ACC112 (cell line): ENCODE results near the gene AFF2.

Source experiments
- H2AFZ ChIP-seq: fragments of 200-600 bp; sonication (generic); one replicate; pipeline ENCODE4 v1.6.0; 2017; ENCODE audit warnings: antibody characterized with exemption, low read length; ENCODE audit not compliant: unreplicated experiment
- H3K27ac ChIP-seq: fragments of 200-600 bp; sonication (generic); 2 replicates; pipeline ENCODE4 v1.5.1; 2014; ENCODE audit warnings: low read depth, mild to moderate bottlenecking, antibody characterized with exemption, low read length, moderate library complexity
- H3K27me3 ChIP-seq: fragments of 200-600 bp; sonication (generic); 2 replicates; pipeline ENCODE4 v1.6.1; 2014; ENCODE audit warnings: mild to moderate bottlenecking, antibody characterized with exemption, low read length, moderate library complexity, mixed read lengths; ENCODE audit not compliant: insufficient read depth
- H3K36me3 ChIP-seq: fragments of 200-600 bp; sonication (generic); 2 replicates; pipeline ENCODE4 v1.6.1; 2016; ENCODE audit warnings: mild to moderate bottlenecking, antibody characterized with exemption, low read length, moderate library complexity, mixed read lengths; ENCODE audit not compliant: insufficient read depth
- H3K4me1 ChIP-seq: fragments of 200-600 bp; sonication (generic); one replicate; pipeline ENCODE4 v1.6.1; 2016; ENCODE audit warnings: low read length, mixed read lengths; ENCODE audit not compliant: insufficient read depth, unreplicated experiment, control insufficient read depth
- H3K4me3 ChIP-seq: fragments of 200-600 bp; sonication (generic); 2 replicates; pipeline ENCODE4 v1.5.1; 2014; ENCODE audit warnings: mild to moderate bottlenecking, low read depth, low read length
- H3K79me2 ChIP-seq: fragments of 200-600 bp; sonication (generic); one replicate; pipeline ENCODE4 v1.6.0; 2016; ENCODE audit warnings: low read length; ENCODE audit not compliant: control insufficient read depth, unreplicated experiment, insufficient read depth

The AFF2 gene

GRCh38 chrX:148501386-148502066, 1.1 kb downstream of the AFF2 start:
- no peaks in the 10 kb centered on the region for H3K36me3 ChIP-seq
- H3K4me1 ChIP-seq, result no peaks in the 10 kb centered on the region
- no peaks in the 10 kb centered on the region for H3K79me2 ChIP-seq
- no peak overlapping the region for H3K27ac ChIP-seq
- no peak overlapping the region for H2AFZ ChIP-seq
- H3K27me3 ChIP-seq, result peaks cover 38% of the 10 kb centered on the region
- H3K4me3 ChIP-seq, result no peak overlapping the region

DNA sequence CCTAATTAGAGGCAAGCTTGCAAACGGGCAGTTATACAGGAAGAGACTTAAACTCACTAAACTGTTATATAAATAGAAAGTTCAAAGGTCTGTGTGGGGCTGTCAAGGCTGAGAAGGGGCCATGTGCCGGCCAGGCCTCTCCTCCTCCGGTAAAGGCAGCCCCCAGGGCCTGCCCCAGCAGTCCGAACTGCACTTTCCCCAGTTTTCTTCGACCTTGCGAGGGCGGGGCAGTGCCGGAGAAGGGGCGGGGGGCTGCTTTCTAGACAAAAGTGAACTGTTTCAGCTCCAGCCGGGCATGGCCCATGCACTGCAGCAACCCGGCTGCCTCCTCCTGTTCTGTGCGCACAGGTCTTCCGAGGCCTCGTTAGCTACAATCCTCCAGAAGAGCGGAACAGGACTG, 4.1 kb downstream of the AFF2 start:
- no peak overlapping the region for H3K27ac ChIP-seq
- no peaks in the 10 kb centered on the region for H3K36me3 ChIP-seq
- no peak overlapping the region for H3K4me3 ChIP-seq
- H3K4me1 ChIP-seq, result no peaks in the 10 kb centered on the region
- H2AFZ ChIP-seq, result no peak overlapping the region
- H3K79me2 ChIP-seq, result no peaks in the 10 kb centered on the region
- peaks cover 35% of the 10 kb centered on the region for H3K27me3 ChIP-seq

- H3K79me2 ChIP-seq, result no peaks in the 10 kb centered on the region
- no peaks in the 10 kb centered on the region for H3K36me3 ChIP-seq
- no peak overlapping the region for H3K27ac ChIP-seq
- H3K27me3 ChIP-seq, result peaks cover 10% of the 10 kb centered on the region
- no peak overlapping the region for H3K4me3 ChIP-seq
- H3K4me1 ChIP-seq, result no peaks in the 10 kb centered on the region
- H2AFZ ChIP-seq, result no peak overlapping the region
Observed at GRCh38 chrX:148507418-148507817, 7.0 kb downstream of the AFF2 start.

- H3K27me3 ChIP-seq, result no peaks in the 10 kb centered on the region
- H3K36me3 ChIP-seq, result no peaks in the 10 kb centered on the region
- no peaks in the 10 kb centered on the region for H3K4me1 ChIP-seq
- H3K79me2 ChIP-seq, result no peaks in the 10 kb centered on the region
- no peak overlapping the region for H2AFZ ChIP-seq
- H3K4me3 ChIP-seq, result no peak overlapping the region
- H3K27ac ChIP-seq, result no peak overlapping the region
Observed at GRCh38 chrX:148512453-148512852, 12.0 kb downstream of the AFF2 start.

DNA sequence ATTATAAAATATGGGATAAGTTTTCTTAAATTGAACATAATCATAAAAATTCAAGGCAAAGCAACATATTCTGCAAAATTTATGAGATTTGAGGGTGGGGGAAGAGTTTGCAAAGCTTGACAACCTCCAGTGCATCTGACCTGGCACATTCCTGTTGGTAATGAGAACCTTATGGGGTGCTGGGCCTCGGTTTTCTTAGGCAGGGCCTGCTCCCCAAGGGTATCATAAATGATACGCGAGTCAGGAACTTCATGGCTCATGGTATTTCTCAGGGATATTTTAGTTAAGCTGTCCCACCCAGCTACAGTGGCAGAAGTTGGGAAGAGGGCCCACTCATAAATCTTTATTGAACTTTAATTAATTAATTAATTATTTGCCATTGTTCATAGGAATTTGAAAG, 13.2 kb downstream of the AFF2 start:
- Histone ChIP-seq H3K4me3 (no peak overlapping the region), H3K27ac (no peak overlapping the region), H3K4me1 (no peaks in the 10 kb centered on the region), H2AFZ (no peak overlapping the region), H3K79me2 (no peaks in the 10 kb centered on the region), H3K27me3 (no peaks in the 10 kb centered on the region), H3K36me3 (no peaks in the 10 kb centered on the region)

- H3K27ac ChIP-seq, result no peak overlapping the region
- H3K4me3 ChIP-seq, result no peak overlapping the region
- H3K79me2 ChIP-seq, result no peaks in the 10 kb centered on the region
- no peaks in the 10 kb centered on the region for H3K36me3 ChIP-seq
- no peak overlapping the region for H2AFZ ChIP-seq
- H3K4me1 ChIP-seq, result no peaks in the 10 kb centered on the region
- no peaks in the 10 kb centered on the region for H3K27me3 ChIP-seq
Observed at GRCh38 chrX:148517176-148517575, 16.8 kb downstream of the AFF2 start.

GRCh38 chrX:148522006-148522405, 21.6 kb downstream of the AFF2 start:
- H3K27ac ChIP-seq, result no peak overlapping the region
- no peaks in the 10 kb centered on the region for H3K27me3 ChIP-seq
- H2AFZ ChIP-seq, result no peak overlapping the region
- no peaks in the 10 kb centered on the region for H3K36me3 ChIP-seq
- H3K4me1 ChIP-seq, result no peaks in the 10 kb centered on the region
- no peaks in the 10 kb centered on the region for H3K79me2 ChIP-seq
- no peak overlapping the region for H3K4me3 ChIP-seq

DNA sequence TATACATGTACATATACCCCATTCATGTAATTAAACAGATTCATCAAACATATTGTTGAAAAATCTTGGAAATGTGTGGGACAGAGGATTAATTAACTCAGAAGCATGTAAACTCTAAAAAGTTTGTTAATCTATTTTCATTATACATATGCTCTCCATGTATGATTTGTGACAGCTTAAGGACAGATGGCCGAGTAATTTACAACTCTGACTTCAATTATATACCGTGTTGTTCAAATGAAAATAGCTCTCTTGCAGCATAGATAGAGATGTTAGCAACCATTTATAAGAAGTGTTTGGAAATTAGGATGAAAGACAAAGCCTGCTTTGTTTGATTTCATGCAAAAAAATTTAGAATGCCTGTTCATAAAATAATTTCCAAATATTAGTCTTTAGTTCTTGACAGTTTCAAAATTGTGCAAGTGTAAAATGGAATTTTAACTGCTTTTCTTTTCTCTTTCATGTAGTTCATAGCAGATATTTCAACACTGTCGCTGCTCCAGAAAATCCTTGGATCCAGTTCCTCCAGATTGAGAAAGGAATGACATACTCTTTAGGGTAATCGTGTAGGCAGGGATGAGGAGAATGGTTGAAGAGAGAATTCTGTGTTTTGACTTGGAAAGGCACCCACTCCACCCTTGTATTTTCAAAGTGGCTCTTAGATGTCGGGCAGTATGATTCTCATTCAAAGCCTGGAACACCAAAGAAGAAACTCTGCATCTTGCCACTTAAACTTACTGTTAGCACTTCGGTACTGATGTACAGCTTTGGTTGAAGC, 23.1 kb downstream of the AFF2 start:
- no peak overlapping the region for H3K4me3 ChIP-seq

GRCh38 chrX:148530464-148531077, 30.2 kb downstream of the AFF2 start:
- Histone ChIP-seq H3K4me1 (no peaks in the 10 kb centered on the region), H3K27me3 (no peaks in the 10 kb centered on the region), H3K27ac (no peak overlapping the region), H3K79me2 (no peaks in the 10 kb centered on the region), H2AFZ (no peak overlapping the region), H3K4me3 (no peak overlapping the region), H3K36me3 (no peaks in the 10 kb centered on the region)

More for the DNA sequence above, 23.1 kb downstream of the AFF2 start:
- Histone ChIP-seq H3K79me2 (no peaks in the 10 kb centered on the region), H2AFZ (no peak overlapping the region), H3K27ac (no peak overlapping the region), H3K4me1 (no peaks in the 10 kb centered on the region), H3K27me3 (no peaks in the 10 kb centered on the region), H3K36me3 (no peaks in the 10 kb centered on the region)

- Histone ChIP-seq H3K36me3 (no peaks in the 10 kb centered on the region), H3K4me3 (no peak overlapping the region), H3K79me2 (no peaks in the 10 kb centered on the region), H3K27me3 (no peaks in the 10 kb centered on the region), H2AFZ (no peak overlapping the region), H3K27ac (no peak overlapping the region), H3K4me1 (no peaks in the 10 kb centered on the region)
Observed at GRCh38 chrX:148534291-148534690, 33.9 kb downstream of the AFF2 start.

GRCh38 chrX:148535639-148536038, 35.2 kb downstream of the AFF2 start:
- Histone ChIP-seq H2AFZ (no peak overlapping the region), H3K27me3 (no peaks in the 10 kb centered on the region), H3K79me2 (no peaks in the 10 kb centered on the region), H3K36me3 (no peaks in the 10 kb centered on the region), H3K4me3 (no peak overlapping the region), H3K27ac (no peak overlapping the region), H3K4me1 (no peaks in the 10 kb centered on the region)
